Spleen (tissue), 11 donors: ENCODE results near the gene NEDD1. TPM values are rescaled to one million over a fixed set of nuclear protein-coding genes. Genes with fewer than 3 reads are reported as not detected.

ENCODE experiments used
- DNase-seq: peaks from one replicate; pipeline ENCODE4 v3.0.0-alpha.2; 2020
- H3K27ac ChIP-seq, 8 donors: fragments of 200-600 bp; sonication (generic) in 7 of 8; 1 replicate in 4 of 8; 2 replicates in 4 of 8; pipeline versions ENCODE4 v1.5.0 to v1.8.0; 2016 to 2021; ENCODE audit warnings: inconsistent platforms in 4 of 8, mild to moderate bottlenecking in 4 of 8, moderate library complexity in 1 of 8
- H3K27me3 ChIP-seq, 7 donors: fragments of 200-600 bp; sonication (generic) in 6 of 7; replicated peaks in 1 of 7; 1 replicate in 4 of 7; 2 replicates in 3 of 7; pipeline versions ENCODE4 v1.5.0 to v1.8.0; 2016 to 2021; ENCODE audit warnings: inconsistent platforms in 3 of 7, mild to moderate bottlenecking in 1 of 7
- H3K36me3 ChIP-seq, 6 donors: fragments of 200-600 bp; sonication (generic) in 5 of 6; 1 replicate in 4 of 6; 2 replicates in 2 of 6; pipeline versions ENCODE4 v1.5.0 to v1.8.0; 2016 to 2021; ENCODE audit warnings: inconsistent platforms in 2 of 6
- H3K4me1 ChIP-seq, 6 donors: fragments of 200-600 bp; sonication (generic) in 5 of 6; 1 replicate in 3 of 6; 2 replicates in 3 of 6; pipeline versions ENCODE4 v1.5.0 to v1.8.0; 2016 to 2021; ENCODE audit warnings: inconsistent platforms in 3 of 6
- H3K4me3 ChIP-seq, 8 donors: fragments of 200-600 bp; sonication (generic) in 7 of 8; 1 replicate in 4 of 8; 2 replicates in 4 of 8; pipeline versions ENCODE4 v1.5.0 to v1.8.0; 2016 to 2021; ENCODE audit warnings: inconsistent platforms in 4 of 8, mild to moderate bottlenecking in 4 of 8, moderate library complexity in 2 of 8
- H3K9me3 ChIP-seq, 8 donors: fragments of 200-600 bp; sonication (generic) in 7 of 8; 1 replicate in 4 of 8; 2 replicates in 4 of 8; pipeline versions ENCODE4 v1.5.0 to v1.8.0; 2016 to 2021; ENCODE audit warnings: inconsistent platforms in 4 of 8
- POLR2A ChIP-seq, 3 donors: fragments of 450-650 bp; IDR thresholded peaks; one replicate each; pipeline ENCODE4 v1.5.1; 2017; ENCODE audit warnings: antibody characterized with exemption in 3 of 3, mild to moderate bottlenecking in 1 of 3
- POLR2AphosphoS5 ChIP-seq, 3 donors: sonication (generic); formaldehyde crosslinking; IDR thresholded peaks; one replicate each; pipeline ENCODE4 v1.5.1; 2017; ENCODE audit warnings: antibody characterized with exemption in 3 of 3
- WGBS, 5 donors: extraction: QIAGEN DNeasy Blood & Tissue Kit in 3 of 5; methylation state at CpG; one replicate each; pipeline versions ENCODE4 v1.1.5 to v1.1.7; 2013 to 2018; 5-methylcytosine and 5-hydroxymethylcytosine counted together
- intact Hi-C: fragments of 100-400 bp; cut with DNase I; formaldehyde crosslinking; loops from one replicate; pipeline ENCODE4 v1.15.0; 2023; ENCODE audit warnings: low total_unique reads
- polyA plus RNA-seq, 3 donors: library from polyadenylated mRNA; stranded (reverse); fragments of 200-250 nt; gene quantifications; one replicate each; pipeline ENCODE4 v1.2.1, GENCODE V29; 2013
- total RNA-seq, 7 donors: library from RNA; depleted of rRNA in 3 of 7; stranded (reverse); fragments of >200 nt in 3 of 7; fragmentation: NEBNext Ultra II Directional in 4 of 7; extraction: Animal tissue kit (Norgen Biotek cat#: 25700) in 4 of 7; gene quantifications; one replicate each; pipeline versions ENCODE4 v1.1.0 to v1.2.1, GENCODE V29; 2016 to 2021
- TF ChIP-seq, protein P1 (sequence below), 11 experiments: fragments of 200-600 bp in 7 of 11; fragments of 450-650 bp in 4 of 11; sonication (generic) in 4 of 11; IDR thresholded peaks in 8 of 11; conservative IDR thresholded peaks in 3 of 11; 1 replicate in 7 of 11; 2 replicates in 4 of 11; pipeline versions ENCODE4 v1.4.0 to v1.8.0; 2016 to 2021; ENCODE audit warnings: antibody characterized with exemption in 11 of 11, inconsistent platforms in 4 of 11, mild to moderate bottlenecking in 1 of 11
- donor health status: healthy with polysubstance abuse.
- donor health status: DM: no; HTN: no; CAD: no; lungs with moderate emphysema.
- donor health status: DM: no; HTN: no; CAD: no.
- donor health status: Bipolar disorder and iron deficiency.
- donor health status: healthy.
- donor health status: DM: no; HTN: no; CAD: no.
- donor health status: DM: yes; HTN: yes; CAD: no.

Gene NEDD1
- total and polyA plus RNA-seq, 10 donors: 6.0 to 35.2 (median 21.0) TPM

DNA sequence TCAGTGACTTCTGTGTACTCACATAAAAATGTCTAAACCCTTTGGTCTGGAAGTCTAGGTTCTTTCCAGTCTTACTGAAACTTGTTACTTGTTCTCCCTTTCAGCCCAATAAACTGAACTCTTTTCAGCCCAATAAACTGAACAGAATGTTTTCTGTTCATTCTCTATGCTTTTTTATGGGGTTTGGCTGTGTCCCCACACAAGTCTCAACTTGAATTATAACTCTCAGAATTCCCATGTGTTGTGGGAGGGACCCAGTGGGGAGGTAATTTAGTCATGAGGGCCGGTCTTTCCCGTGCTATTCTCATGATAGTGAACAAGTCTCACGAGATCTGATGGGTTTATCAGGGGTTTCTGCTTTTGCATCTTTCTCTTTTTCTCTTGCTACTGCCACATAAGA is 15.0 kb upstream of the NEDD1 start:
- no peaks in the 10 kb centered on the region for H3K36me3 ChIP-seq
- peaks cover 0 to 4% (median 0%) of the 10 kb centered on the region in 7 donors for H3K27me3 ChIP-seq
- H3K9me3 ChIP-seq: no peaks in the 10 kb centered on the region
- no peak for DNase-seq
- H3K27ac ChIP-seq: no peak overlapping the region
- no peak overlapping the region for H3K4me3 ChIP-seq
- H3K4me1 ChIP-seq: no peaks in the 10 kb centered on the region
- 71 to 95% (median 80%) methylated on average over 3 of the region's 3 CpGs for WGBS, 5 donors
- intact Hi-C loops: no loop called here
- TF ChIP-seq POLR2AphosphoS5 (IDR thresholded peaks at IDR 0.05): no peak

DNA sequence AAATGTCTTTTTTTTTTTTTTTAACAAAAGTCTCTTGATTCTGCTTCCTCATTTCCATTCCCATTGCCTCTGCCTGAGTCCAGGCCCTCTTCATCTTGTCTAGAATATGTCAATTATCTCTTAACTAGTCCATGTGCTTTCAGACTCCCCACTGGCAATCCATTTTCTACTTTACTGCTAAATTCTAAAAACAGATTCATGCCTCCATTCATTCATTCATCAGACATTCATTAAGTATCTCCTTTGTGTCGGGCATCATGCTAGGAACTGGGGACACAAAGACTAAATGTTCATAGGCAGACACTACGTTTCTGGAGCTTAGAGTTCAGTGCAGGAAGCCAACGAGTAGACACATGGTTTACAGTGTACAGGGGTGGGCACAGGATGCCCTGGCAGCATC is 9.6 kb upstream of the NEDD1 start:
- WGBS, 5 donors: 69 to 77% (median 77%) methylated on average over 3 of the region's 3 CpGs
- Histone ChIP-seq H3K4me3 (no peak overlapping the region), H3K4me1 (no peaks in the 10 kb centered on the region), H3K9me3 (no peaks in the 10 kb centered on the region), H3K36me3 (no peaks in the 10 kb centered on the region), H3K27ac (no peak overlapping the region), H3K27me3 (no peaks in the 10 kb centered on the region)
- intact Hi-C loops: no loop called here
- DNase-seq: no peak
- TF ChIP-seq POLR2AphosphoS5 (IDR thresholded peaks at IDR 0.05): no peak
- TF ChIP-seq, protein P1, sequence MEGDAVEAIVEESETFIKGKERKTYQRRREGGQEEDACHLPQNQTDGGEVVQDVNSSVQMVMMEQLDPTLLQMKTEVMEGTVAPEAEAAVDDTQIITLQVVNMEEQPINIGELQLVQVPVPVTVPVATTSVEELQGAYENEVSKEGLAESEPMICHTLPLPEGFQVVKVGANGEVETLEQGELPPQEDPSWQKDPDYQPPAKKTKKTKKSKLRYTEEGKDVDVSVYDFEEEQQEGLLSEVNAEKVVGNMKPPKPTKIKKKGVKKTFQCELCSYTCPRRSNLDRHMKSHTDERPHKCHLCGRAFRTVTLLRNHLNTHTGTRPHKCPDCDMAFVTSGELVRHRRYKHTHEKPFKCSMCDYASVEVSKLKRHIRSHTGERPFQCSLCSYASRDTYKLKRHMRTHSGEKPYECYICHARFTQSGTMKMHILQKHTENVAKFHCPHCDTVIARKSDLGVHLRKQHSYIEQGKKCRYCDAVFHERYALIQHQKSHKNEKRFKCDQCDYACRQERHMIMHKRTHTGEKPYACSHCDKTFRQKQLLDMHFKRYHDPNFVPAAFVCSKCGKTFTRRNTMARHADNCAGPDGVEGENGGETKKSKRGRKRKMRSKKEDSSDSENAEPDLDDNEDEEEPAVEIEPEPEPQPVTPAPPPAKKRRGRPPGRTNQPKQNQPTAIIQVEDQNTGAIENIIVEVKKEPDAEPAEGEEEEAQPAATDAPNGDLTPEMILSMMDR (IDR thresholded peaks at IDR 0.05 in 8 of 11, conservative IDR thresholded peaks at IDR 0.05 in 3 of 11): no peak
- TF ChIP-seq POLR2A (IDR thresholded peaks at IDR 0.05): no peak

DNA sequence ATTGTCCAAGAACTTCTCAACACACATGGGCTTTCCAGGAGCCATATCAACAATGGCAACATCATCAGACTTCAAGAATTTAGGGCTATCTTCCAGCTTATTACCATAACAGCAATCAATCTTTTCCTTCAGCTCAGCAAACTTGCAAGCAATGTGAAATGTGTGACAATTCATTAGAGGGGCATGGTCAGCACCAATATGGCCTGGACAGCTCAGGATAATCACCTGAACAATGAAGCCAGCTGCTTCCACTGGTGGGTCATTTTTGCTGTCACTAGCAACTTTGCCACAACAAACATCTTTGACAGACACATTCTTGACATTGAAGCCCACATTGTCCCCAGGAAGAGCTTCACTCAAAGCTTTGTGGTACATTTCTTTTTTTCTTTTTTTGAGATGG is 5.9 kb upstream of the NEDD1 start:
- no peak overlapping the region for H3K4me3 ChIP-seq
- no peak for DNase-seq
- no peaks in the 10 kb centered on the region for H3K36me3 ChIP-seq
- H3K9me3 ChIP-seq: no peaks in the 10 kb centered on the region
- TF ChIP-seq POLR2A (IDR thresholded peaks at IDR 0.05) (no peak), POLR2AphosphoS5 (IDR thresholded peaks at IDR 0.05) (no peak)
- TF ChIP-seq, protein P1 (IDR thresholded peaks at IDR 0.05 in 8 of 11, conservative IDR thresholded peaks at IDR 0.05 in 3 of 11): no peak
- peaks cover 0 to 4% (median 3%) of the 10 kb centered on the region in 6 donors for H3K4me1 ChIP-seq
- intact Hi-C loops: no loop called here
- H3K27ac ChIP-seq: no peak overlapping the region
- H3K27me3 ChIP-seq: no peaks in the 10 kb centered on the region

DNA sequence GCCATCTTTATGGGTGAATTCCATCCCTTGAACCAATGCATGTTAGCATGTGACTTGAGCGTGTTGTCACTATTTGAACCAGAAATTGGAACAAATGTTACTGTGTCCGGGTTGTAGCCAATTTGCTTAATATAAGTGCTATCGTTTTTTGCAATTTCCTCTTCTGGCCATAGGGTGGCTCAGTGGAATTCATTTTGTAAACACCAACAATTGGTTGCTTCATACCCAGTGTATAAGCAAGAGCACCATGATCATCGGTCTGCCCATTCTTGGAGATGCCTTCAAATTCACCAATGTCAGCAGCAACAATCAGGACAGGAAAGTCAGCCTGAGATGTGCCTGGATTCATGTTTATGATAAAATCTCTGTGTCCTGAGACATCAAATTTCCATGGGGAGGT is 5.0 kb upstream of the NEDD1 start:
- TF ChIP-seq, protein P1 (IDR thresholded peaks at IDR 0.05 in 8 of 11, conservative IDR thresholded peaks at IDR 0.05 in 3 of 11): no peak
- TF ChIP-seq POLR2A (IDR thresholded peaks at IDR 0.05) (no peak), POLR2AphosphoS5 (IDR thresholded peaks at IDR 0.05) (no peak)
- DNase-seq: no peak
- peaks cover 0 to 10% (median 7%) of the 10 kb centered on the region in 6 donors for H3K4me1 ChIP-seq
- no peaks in the 10 kb centered on the region for H3K27me3 ChIP-seq
- intact Hi-C loops: no loop called here
- no peak overlapping the region for H3K4me3 ChIP-seq
- WGBS, 5 donors: 69 to 86% (median 78%) methylated on average over 4 of the region's 4 CpGs
- no peaks in the 10 kb centered on the region for H3K9me3 ChIP-seq
- no peak overlapping the region for H3K27ac ChIP-seq
- H3K36me3 ChIP-seq: no peaks in the 10 kb centered on the region

DNA sequence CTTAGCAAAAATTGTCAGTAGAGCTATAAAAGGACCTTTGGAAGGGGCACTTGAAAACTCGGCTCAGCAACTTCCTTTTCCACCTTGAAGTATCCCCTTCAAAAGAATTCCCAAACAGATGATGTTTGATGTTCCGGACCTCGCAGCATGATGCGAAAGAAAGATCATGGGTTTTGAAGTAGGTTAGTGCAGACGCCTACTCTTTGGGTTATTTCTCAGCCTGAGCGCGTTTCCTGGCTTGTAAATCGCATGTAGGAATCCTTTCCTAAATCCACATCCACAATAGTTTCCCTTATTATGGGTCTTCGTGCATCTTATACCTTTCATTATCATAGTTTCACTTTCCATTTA is 584 bp upstream of the NEDD1 start:
- WGBS, 5 donors: 21 to 34% (median 33%) methylated on average over 9 of the region's 9 CpGs
- Histone ChIP-seq H3K4me1 (peaks cover 10 to 49% (median 36%) of the 10 kb centered on the region in 6 donors), H3K27me3 (no peaks in the 10 kb centered on the region), H3K36me3 (no peaks in the 10 kb centered on the region), H3K27ac (peak overlapping the region; percentile 91 to 98 (median 96)), H3K4me3 (peak overlapping the region; percentile 73 to 84 (median 78)), H3K9me3 (no peaks in the 10 kb centered on the region)
- intact Hi-C loops: no loop called here
- TF ChIP-seq POLR2AphosphoS5 (IDR thresholded peaks at IDR 0.05) (no peak), POLR2A (IDR thresholded peaks at IDR 0.05) (no peak)
- TF ChIP-seq, protein P1 (IDR thresholded peaks at IDR 0.05 in 8 of 11, conservative IDR thresholded peaks at IDR 0.05 in 3 of 11): no peak
- no peak for DNase-seq
